GM21825 (cell line): ENCODE data around the gene ANKRD36.
"Not testable (repeated sequence)": the region's sequence is repeated elsewhere in the genome, so short reads cannot be mapped to it uniquely, and the experiment has no call there.

Source experiments
- ATAC-seq: cut with Tn5 transposase; IDR thresholded peaks from one replicate; pipeline ENCODE4 v1.9.1; 2021; ENCODE audit warnings: mild to moderate bottlenecking, moderate library complexity; ENCODE audit not compliant: unreplicated experiment

ANKRD36 gene

GRCh38 chr2:97112320-97113049 is 468 bp upstream of the ANKRD36 start:
- peak; percentile 50 for ATAC-seq

DNA sequence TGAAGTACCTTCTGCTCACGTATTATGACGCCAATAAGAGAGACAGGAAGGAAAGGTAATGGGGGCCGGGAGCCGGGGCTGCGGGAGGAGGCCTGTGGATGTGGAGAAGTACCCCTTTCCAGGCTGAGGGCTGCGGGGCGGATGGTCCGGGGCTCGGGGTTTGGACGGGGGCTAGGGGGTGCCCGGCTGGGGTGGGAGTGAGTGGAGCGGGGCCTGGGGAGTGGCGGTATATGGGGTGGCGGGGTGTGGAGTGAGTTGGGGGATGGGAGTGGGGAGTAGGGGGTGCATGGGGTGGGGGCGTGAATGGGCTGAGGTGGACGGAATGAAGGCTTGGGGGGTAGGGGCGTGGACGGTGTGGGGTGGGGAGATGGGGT is 916 bp downstream of the ANKRD36 start:
- ATAC-seq, result not testable (repeated sequence)

DNA sequence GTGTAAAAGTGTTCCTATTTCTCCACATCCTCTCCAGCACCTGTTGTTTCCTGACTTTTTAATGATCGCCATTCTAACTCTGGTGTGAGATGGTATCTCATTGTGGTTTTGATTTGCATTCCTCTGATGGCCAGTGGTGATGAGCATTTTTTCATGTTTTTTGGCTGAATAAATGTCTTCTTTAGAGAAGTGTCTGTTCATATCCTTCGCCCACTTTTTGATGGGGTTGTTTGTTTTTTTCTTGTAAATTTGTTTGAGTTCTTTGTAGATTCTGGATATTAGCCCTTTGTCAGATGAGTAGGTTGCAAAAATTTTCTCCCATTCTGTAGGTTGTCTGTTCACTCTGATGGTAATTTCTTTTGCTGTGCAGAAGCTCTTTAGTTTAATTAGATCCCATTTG is 16.1 kb downstream of the ANKRD36 start:
- ATAC-seq, result not testable (repeated sequence)

GRCh38 chr2:97144016-97144415 is 31.1 kb downstream of the ANKRD36 start:
- not testable (repeated sequence) for ATAC-seq

DNA sequence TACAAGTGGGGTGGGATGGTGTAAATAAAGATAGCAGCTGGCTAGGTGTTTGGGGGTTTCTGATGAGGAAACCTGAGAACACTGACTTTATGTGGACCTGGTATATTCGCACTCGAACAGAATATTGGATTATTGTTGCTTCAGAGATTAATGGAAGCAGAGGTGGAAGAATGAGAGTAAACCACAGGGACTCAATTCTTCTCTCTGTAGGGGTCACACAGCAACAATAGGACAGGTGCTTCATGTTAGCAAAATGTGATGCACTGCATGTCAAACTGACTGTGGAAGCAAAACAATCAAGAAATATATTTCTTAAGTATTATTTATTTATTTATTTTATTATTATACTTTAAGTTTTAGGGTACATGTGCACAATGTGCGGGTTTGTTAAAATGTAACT is 53.6 kb downstream of the ANKRD36 start:
- not testable (repeated sequence) for ATAC-seq

- not testable (repeated sequence) for ATAC-seq
These were observed 55.0 kb downstream of the ANKRD36 start for GRCh38 chr2:97167938-97168337.

DNA sequence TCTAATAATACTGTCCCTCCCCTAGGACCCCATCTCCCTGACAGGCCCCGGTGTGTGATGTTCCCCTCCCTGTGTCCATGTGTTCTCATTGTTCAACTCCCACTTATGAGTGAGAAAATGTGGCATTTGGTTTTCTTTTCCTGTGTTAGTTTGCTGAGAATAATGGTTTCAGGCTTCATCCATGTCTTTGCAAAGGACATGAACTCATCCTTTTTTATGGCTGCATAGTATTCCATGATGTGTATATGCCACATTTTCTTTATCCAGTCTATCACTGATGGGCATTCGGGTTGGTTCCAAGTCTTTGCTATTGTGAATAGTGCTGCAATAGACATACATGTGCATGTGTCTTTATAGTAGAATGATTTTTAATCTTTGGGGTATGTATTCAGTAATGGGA is 55.6 kb downstream of the ANKRD36 start:
- ATAC-seq, result not testable (repeated sequence)

- not testable (repeated sequence) for ATAC-seq
These were observed 67.4 kb downstream of the ANKRD36 start for GRCh38 chr2:97180391-97180790.

DNA sequence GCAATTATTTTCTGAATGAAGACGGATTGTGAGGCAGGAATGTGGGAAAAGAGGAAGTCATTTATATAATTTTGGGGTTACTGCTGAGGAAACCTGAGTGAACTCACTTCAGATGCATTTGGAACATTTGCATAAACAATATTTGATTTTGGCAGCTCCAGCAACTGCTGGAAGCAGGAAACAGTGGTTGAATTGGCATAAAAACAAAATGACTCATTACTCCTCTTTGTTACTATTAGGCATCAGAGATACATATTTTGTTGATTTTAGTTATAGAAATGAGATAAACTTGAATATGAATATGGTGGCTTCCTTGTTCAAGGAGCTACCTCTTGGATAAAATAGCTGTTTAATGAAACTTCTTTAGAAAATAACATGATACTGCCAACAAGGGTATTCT is 82.4 kb downstream of the ANKRD36 start:
- ATAC-seq, result not testable (repeated sequence)

DNA sequence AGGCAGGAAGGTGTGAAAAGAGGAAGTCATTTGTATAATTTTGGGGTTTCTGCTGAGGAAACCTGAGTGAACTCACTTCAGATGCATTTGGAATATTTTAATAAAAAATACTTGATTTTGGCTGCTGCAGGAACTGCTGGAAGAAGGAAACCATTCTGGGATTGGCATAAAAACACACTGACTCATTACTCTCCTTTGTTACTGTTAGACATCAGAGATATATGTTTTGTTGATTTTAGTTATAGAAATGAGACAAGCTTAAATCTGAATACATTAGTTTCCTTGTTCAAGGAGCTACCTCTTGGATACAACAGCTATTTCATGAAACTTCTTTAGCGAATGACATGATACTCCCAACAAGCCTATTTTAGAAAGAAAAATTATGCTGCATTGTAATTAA is 84.3 kb downstream of the ANKRD36 start:
- not testable (repeated sequence) for ATAC-seq

GRCh38 chr2:97200887-97201286 is 87.9 kb downstream of the ANKRD36 start:
- not testable (repeated sequence) for ATAC-seq

DNA sequence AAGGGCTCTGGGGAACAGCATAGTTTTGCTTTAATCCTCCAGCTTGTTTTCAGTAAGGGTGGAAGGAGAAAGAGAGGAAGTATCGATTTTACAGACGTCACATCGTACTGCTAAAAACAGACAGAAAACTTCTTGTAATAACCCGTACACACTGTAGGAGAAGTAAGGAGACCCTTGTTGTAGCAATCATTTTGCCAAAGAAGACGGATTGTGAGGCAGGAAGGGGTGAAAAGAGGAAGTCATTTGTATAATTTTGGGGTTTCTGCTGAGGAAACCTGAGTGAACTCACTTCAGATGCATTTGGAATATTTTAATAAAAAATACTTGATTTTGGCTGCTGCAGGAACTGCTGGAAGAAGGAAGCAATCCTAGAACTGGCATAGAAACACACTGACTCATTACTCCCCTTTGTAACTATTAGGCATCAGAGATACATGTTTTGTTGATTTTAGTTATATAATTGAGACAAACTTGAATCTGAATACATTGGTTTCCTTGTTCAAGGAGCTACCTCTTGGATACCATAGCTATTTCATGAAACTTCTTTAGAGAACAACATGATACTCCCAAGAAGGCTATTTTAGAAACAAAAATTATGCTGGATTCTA is 89.8 kb downstream of the ANKRD36 start:
- not testable (repeated sequence) for ATAC-seq

GRCh38 chr2:97210325-97210724 is 97.4 kb downstream of the ANKRD36 start:
- ATAC-seq, result no peak

- ATAC-seq, result not testable (repeated sequence)
These were observed 102.1 kb downstream of the ANKRD36 start for GRCh38 chr2:97215025-97215424.

GRCh38 chr2:97230848-97231585 is 118.1 kb downstream of the ANKRD36 start:
- not testable (repeated sequence) for ATAC-seq

DNA sequence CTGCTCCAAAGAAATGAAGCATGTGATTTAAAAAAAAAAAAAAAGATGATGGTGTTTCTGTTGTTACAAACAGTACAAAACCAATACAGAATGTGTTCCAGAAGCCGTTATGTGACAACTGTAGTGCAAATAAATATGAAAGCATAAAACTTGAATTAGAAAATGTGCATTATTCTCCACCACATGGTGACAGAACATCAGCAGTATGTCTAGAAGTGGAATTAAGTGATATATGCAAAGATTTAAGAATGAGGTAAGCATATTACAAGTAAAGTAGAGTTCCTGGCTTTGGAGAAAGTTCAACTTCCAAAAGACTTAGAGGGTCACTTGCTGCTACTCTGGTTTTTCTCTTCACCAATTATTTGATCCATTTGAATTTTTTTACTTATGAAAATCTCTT is 120.0 kb downstream of the ANKRD36 start:
- ATAC-seq, result not testable (repeated sequence)

DNA sequence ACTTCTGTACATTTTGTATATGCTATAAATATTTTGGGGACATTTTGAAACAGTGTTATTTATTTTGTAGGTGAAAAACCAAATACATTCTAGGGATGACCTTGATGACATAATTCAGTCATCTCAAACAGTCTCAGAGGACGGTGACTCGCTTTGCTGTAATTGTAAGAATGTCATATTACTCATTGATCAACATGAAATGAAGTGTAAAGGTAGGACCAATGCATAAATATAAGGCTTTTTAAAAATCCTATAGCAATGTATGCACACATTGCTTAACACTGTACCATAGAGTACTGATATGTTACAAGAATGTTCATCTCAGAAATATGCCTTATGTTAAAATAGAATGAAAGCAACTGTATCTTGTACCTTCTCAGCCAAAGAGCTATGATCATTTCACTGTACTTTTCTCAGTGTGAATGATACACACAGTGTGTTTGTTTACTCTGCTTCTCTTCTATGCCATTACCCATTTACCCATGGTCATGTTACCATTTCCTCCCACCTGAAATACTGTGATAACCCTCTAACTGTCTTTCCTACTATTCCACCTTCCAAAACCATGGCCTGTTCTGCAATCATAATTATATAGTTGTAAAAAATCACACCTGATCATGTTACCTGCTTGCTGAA is 120.8 kb downstream of the ANKRD36 start:
- not testable (repeated sequence) for ATAC-seq

GRCh38 chr2:97261192-97261591 is 148.2 kb downstream of the ANKRD36 start:
- not testable (repeated sequence) for ATAC-seq

DNA sequence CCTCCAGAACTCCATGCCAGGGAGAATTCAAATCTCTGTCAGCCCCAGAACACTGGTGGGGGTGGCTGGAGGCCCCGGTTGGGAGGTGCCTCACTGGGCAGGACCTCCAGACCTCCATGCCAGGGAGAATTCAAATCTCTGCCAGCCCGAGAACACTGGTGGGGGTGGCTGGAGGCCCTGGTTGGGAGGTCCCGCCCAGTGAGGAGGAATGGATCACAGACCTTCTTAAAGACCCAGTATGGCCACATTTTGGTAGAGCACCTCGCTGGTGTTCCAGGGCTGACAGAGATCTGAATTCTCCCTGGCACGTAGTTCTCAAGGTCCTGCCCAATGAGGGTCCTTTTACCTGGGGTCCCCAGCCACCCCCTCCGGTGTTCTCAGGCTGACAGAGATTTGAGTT is 153.5 kb downstream of the ANKRD36 start:
- not testable (repeated sequence) for ATAC-seq

DNA sequence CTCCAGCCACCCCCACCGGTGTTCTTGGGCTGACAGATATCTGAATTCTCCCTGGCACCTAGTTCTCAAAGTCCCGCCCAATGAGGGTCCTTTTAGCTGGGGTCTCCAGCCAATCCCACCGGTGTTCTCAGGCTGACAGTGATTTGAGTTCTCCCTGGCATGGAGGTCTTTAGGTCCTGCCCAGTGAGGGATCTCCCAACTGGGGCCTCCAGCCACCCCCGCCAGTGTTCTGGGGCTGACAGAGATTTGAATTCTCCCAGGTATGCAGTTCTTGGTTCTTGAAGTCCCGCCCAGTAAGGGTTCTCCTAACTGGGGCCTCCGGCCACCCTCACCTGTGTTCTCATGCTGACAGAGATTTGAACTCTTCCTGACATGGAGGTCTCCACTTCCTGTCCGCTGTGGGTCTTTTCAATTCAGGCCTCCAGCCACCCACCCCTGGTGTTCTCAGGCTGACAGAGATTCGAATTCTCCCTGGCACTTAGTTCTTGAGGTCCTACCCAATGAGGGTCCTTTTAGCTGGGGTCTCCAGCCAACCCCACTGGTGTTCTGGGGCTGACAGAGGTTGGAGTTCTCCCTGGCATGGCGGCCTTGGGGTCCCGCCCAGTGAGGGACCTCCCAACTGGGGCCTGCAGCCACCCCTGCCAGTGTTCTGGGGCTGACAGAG is 154.6 kb downstream of the ANKRD36 start:
- no peak for ATAC-seq
